Effector CD4-positive, alpha-beta T cell (primary cell): Measurements from ENCODE around the gene TM7SF2.

Experiments
- DNase-seq: peaks from one replicate; pipeline ENCODE4 v3.0.0-alpha.2; 2020

TM7SF2 gene

DNA sequence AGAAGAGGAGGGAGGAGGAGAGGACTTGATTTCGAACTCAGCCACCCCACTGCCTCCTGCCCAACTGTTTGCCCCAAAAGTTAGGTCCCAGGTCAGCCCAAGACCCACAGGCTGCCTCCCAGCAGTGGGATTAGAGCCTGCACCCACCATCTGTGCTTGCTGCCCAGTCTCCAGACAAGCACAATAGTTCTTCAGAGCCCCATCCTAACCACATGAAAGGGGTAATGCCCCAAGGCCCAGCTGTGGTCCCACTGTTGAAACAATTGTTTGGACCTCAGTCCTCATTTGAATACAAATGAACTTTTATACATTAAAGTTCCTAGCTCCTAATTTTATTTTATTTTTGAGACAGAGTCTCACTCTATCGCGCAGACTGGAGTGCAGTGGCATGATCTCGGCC lies 21.0 kb upstream of the TM7SF2 start:
- DNase-seq: no peak

DNA sequence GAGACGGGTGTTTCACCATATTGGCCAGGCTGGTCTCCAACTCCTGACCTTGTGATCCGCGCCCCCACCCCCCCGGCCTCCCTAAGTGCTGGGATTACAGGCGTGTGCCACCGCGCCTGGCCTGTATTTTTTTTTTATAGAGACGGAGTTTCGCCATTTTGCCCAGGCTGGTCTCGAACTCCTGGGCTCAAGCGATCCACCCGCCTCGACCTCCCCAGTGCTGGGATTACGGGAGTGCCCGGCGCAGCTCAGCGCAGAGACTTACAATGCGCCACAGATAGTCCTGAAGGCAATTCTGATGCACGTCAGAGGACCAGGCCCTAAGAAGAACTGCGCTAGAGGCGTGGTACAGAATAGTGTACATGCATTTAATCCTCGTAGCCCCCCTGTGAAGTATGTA lies 16.2 kb upstream of the TM7SF2 start:
- DNase-seq: no peak

DNA sequence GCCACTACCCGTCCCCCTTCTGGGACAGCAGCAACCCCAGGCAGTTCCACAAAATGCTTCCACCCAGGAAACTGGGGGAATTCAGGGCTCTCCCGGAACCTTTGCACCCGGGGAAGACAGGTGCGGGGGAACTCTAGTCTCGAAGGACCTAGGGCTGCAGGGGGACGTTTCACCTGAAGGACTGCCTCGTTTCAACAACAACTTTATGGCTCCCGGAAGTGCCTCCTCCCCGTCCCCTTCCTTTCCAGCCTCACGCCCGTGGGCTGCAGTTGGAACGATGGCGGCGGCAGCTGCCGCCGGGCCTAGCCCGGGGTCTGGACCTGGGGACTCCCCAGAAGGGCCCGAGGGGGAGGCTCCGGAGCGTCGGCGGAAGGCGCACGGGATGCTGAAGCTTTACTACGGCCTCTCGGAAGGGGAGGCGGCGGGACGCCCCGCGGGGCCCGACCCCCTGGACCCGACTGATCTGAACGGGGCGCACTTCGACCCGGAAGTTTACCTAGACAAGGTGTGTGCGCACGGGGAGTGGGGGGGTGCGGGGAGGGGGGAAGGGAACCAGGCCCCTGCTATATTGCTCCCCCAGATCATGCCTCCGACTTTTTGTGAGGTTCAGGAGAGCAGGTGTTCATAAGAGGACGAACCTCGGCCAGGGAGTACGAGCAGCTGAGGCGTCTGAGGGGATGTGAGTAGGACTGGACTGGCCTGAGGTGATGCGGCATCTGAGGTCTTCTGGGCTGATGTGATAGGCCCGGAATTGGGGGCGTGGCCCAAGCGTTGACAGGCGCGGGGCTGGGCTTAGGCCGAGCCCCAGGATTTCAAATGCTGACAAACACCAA lies 15.5 kb upstream of the TM7SF2 start, which contains the start of gene VPS51:
VPS51 (plus strand) TSS at position 241 of the 833 bp plus-strand sequence; CDS start at position 278, 37 bp downstream.
- peak; percentile 80 for DNase-seq

DNA sequence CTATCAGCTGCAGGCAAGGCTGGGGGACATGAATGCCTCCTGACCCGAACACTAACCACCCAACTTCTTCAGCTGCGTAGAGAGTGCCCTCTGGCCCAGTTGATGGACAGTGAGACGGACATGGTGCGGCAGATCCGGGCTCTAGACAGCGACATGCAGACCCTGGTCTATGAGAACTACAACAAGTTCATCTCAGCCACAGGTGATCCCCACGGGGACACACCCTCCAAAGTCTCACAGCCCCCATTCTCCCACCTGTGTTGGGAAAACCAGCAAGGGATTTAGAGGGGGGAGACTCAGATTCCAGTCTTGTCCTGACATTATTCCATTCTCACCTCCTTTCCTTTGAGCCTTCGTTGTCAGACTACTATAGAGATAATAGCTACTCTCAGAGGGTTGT lies 14.7 kb upstream of the TM7SF2 start:
- DNase-seq: no peak

DNA sequence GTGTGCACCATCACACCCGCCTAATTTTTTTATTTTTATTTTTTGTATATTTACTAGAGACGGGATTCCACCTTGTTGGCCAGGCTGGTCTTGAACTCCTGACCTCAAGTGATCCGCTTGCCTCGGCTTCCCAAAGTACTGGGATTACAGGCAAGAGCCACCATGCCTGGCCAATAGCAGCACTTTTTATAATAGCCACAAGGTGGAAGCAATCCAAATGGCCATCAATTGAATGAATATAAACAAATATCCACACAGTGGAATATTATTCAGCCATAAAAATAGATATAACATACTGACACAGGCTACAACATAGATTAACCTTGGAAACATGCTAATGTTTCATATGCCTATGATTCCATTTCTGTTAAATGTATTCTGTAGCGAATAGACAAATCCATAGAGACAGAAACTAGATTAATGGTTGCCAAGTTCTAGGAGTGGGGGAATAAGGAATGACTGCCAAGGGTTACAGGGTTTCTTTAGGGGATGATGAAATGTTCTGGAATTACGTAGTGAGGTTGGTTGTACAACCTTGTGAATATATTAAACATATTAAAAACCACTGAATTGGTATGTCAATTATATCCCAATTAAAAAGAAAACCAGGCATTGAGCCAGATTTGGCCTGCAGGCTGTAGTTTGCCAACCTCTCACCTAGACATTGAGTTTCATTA lies 10.9 kb upstream of the TM7SF2 start:
- no peak for DNase-seq

DNA sequence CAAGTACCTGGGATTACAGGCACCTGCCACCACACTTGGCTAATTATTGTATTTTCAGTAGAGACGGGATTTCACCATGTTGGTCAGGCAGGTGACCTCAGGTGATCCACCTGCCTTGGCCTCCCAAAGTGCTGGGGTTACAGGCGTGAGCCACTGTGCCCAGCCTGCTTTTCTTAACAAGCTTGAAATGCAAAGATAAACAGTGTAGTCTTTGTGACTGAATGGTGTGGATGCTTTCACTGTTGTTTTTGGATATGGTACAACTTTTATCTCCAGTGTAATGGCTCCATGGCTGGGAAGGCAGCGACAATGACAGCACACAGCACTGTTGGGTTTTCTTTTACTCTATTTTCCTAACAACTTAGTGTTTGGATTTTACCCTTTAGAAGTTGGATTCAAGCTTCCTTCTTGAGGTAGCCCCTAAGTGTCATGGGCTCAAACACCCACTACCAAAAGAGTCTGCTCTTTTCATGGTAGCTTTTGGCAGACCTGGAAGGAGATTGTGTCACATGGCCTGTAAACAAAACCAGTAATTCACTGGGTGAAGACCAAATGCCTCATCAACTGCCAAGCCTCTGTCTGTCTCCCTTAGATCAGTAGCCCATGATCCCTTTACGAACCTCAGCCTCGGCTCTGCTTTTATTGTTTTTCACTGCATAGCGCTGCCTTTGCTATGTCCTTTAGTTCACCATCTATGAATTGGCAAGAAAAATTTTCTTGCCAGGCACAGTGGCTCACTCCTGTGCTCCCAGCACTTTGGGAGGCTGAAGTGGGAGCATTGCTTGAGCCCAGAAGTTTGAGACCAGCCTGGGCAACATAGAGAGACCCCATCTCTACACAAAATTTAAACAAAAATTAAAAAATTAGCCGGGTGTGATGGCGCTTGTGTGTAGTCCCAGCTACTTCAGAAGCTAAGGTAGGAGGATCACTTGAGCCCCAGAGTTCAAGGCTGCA lies 9.3 kb upstream of the TM7SF2 start:
- no peak for DNase-seq

DNA sequence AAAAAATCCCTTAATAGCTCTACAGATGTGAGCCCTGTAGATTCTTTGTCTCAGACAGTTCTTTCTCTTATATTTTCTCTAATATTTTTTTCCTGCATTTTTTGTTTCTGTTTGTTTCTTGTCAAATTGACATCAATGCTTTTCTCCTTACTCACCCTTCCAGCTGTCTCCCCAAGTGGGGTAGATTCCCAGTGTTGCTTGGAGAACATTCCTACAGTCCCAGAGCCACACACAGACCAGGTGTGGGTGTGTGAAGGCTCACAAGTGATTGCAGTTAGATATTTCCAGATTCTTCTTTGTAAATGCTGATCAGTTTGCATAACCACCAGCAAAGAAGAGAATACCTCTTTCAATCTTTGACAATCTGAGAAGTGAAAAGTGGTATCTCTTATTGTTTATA lies 8.2 kb upstream of the TM7SF2 start:
- no peak for DNase-seq

DNA sequence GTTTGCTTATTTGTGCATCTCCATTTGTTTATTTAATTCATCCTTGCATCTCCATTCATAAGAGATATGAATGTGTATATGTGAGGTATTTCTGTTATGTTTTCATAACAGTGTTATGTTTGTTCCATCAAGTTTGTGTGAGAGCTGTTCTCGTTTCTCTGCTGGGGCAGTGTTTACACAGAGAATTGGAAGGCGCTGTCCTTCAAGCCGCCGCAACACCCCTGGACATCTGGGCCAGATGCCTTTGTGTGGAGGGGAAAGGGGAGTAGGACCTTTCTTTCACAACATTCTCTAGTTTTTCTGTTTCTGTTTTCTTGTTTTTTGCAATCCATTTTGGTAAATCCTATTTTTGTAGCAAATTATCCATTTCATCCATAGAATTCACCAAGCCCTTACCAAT lies 7.0 kb upstream of the TM7SF2 start:
- no peak for DNase-seq

DNA sequence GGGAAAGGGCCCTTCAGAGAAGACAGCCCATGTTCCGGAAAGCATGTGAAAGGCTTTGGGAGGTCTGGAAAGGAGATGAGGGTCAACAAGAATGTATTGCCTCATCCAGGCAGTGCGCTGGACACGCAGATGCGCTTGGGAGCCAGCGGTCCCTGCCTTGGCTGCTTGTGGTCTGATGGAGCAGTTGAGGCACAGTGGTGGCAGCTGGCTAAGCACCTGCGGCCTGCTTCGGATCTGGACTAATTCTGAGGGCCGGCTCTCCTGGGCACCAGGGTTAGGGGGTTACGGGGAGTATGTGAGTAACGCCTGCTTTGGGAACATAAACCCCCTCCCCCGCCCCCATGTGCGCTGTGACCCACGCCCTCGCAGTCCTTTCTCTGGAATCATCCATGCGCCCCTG lies 4.6 kb upstream of the TM7SF2 start:
- no peak for DNase-seq

DNA sequence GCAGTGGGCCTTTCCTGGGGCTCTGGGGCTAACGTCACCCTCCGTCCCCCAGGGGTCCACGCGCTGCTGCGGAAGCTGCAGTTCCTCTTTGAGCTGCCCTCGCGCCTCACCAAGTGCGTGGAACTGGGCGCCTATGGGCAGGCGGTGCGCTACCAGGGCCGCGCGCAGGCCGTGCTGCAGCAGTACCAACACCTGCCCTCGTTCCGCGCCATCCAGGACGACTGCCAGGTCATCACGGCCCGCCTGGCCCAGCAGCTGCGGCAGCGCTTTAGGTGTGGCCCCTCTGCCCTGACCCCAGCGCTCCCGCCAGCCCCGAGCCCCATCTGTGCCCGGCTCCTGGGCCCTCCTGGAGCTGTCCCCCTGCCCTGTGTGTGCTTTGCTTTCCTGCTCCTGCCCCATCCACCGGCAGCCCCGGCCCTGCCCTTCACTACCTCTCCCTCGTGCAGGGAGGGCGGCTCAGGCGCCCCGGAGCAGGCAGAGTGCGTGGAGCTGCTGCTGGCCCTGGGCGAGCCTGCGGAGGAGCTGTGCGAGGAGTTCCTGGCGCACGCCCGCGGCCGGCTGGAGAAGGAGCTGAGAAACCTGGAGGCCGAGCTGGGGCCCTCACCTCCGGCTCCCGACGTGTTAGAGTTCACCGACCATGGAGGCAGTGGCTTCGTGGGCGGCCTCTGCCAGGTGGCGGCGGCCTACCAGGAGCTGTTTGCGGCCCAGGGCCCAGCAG lies 3.8 kb upstream of the TM7SF2 start:
- DNase-seq: no peak

DNA sequence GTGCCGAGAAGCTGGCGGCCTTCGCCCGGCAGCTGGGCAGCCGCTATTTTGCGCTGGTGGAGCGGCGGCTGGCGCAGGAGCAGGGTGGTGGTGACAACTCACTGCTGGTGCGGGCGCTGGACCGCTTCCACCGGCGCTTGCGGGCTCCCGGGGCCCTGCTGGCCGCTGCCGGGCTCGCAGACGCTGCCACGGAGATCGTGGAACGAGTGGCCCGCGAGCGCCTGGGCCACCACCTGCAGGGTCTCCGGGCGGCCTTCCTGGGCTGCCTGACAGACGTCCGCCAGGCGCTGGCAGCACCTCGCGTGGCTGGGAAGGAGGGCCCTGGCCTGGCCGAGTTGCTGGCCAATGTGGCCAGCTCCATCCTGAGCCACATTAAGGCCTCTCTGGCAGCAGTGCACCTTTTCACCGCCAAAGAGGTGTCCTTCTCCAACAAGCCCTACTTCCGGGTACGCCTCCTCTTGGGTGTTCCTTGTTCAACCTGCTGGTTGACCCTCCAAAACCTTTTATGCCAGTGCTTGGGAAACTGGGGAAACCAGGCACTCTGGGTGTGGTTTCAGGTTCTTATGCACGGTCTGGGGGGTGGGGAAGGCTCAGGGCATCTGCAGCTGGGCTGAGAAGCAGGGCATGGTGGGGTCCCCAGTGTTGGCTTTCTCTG lies 3.1 kb upstream of the TM7SF2 start:
- no peak for DNase-seq

DNA sequence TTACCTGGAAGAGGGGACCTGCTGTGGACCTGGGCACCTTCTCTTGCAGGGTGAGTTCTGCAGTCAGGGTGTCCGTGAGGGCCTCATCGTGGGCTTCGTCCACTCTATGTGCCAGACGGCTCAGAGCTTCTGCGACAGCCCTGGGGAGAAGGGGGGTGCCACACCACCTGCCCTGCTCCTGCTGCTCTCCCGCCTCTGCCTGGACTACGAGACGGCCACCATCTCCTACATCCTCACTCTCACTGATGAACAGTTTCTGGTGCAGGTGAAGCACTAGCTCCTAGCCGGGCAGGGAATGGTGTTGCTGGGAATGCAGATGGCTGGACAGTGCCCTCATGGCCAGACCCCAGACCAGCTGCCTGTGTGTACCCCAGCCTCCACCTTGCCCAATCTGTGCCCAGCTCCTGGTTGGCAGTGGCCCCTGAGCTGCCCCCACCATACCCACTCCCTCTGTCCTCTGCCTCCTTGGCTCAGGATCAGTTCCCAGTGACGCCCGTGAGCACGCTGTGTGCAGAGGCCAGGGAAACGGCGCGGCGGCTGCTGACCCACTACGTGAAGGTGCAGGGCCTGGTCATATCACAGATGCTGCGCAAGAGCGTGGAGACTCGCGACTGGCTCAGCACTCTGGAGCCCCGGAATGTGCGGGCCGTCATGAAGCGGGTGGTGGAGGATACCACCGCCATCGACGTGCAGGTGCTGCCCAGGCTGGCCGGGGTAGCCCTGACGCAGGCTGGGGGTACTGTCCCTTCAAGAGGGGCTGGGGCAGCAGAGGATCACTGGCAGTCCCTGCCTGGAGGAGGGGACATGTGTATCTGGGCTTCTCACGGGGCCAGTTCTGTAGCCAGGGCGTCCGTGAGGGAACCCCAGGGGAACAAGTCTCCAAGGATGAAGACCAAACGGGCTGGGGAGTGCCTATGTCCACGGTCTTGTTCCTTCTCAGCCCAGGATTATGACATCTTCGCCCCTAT lies 2.2 kb upstream of the TM7SF2 start:
- DNase-seq: no peak

DNA sequence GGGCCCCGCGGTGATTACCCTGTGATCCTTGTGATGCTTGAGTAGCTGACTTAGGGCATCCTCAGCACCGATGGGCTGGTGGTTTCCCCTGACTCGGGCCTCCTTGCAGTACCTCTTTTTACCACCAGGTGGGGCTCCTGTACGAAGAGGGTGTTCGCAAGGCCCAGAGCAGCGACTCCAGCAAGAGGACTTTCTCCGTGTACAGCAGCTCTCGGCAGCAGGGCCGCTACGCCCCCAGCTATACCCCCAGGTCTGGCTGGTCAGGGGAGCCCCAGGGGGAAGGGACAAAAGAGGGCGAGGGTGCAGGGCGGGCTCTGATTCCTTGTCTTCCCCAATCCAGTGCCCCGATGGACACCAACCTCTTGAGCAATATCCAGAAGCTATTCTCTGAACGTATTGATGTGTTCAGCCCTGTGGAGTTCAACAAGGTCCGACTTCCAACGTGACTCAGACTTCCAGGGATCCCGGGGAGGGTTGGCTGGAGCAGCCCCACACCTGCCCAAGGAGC lies 1.3 kb upstream of the TM7SF2 start:
- DNase-seq: peak; percentile 94

DNA sequence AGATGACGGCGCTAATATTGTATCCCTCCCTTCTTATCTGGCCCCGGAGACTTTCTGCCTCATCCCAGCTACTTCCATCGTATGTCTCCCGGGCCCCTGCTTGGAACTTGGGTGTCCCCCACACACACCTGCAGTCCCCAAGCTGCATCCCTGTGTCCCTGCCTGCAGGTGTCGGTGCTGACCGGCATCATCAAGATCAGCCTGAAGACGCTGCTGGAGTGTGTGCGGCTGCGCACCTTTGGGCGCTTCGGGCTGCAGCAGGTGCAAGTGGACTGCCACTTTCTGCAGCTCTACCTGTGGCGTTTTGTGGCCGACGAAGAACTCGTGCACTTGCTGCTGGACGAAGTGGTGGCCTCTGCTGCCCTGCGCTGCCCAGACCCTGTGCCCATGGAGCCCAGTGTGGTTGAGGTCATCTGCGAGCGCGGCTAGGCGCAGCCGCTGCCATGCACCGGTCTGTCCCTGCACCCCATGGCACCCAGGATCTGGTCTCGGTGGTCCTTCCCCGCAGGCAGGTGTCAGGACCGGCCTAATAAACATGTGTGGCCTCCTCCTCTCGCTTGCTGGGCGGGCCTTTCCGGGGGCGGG lies 421 bp upstream of the TM7SF2 start:
- DNase-seq: no peak

DNA sequence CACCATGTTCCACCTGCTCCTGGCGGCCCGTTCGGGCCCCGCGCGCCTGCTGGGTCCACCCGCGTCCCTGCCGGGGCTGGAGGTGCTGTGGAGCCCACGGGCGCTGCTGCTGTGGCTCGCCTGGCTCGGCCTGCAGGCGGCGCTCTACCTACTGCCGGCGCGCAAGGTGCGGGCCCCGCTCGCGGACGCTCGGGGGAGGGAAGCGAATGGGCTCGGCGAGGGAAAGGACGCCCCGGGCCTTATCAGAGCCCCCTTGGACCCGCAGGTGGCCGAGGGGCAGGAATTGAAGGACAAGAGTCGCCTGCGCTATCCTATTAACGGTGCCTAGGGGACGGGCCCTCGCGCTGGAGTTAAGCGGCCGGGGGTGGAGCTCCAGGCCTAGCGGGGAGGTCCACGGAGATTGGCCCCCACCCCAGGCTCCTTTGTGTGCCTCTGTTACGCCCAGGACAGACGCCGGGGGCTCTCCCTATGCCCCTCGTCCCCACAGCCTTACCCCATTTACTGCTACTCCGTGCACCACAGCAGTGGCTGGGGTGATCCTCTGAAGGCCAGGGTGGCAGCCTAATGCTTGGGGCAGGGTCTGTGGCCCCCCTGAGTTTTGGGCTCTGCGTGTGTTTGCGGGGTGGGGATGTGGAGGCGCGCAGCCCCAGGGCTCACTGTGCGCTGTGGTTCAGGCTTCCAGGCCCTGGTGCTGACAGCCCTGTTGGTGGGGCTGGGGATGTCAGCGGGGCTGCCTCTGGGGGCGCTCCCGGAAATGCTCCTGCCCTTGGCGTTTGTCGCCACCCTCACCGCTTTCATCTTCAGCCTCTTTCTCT lies 1.1 kb downstream of the TM7SF2 start:
- peak; percentile 70 for DNase-seq

DNA sequence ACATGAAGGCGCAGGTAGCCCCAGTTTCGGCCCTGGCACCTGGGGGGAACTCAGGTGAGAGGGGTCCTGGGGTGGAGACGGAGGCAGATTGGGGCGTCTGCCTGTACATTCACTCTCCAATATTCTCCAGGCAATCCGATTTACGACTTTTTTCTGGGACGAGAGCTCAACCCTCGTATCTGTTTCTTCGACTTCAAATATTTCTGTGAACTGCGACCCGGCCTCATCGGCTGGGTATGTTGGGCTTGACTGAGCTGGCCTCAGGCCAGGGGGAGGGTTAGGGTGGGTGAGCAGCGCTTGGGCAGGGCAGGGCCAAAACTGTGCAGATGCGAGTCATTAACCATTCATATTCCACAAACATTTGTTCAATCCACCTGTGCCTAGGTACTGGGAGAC lies 1.7 kb downstream of the TM7SF2 start:
- no peak for DNase-seq

DNA sequence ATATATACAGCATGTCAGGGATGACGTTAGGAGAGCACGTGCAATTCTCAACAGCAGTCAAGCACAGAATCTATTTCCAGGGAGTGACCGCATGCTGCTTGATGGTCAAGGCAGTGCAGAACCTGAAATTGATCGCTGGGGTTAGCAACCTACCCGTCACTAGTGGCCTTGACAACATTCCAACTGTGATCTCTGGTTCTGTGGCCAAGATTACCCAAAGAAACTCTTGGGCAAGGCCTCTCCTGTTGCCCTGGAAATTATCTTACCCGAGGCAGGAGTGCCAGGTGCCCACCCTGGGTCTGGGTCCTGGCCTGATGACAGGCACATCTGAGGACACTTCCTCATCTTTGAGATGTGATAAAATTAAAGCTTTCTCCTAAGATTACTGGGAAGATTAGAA lies 2.2 kb downstream of the TM7SF2 start:
- DNase-seq: no peak

DNA sequence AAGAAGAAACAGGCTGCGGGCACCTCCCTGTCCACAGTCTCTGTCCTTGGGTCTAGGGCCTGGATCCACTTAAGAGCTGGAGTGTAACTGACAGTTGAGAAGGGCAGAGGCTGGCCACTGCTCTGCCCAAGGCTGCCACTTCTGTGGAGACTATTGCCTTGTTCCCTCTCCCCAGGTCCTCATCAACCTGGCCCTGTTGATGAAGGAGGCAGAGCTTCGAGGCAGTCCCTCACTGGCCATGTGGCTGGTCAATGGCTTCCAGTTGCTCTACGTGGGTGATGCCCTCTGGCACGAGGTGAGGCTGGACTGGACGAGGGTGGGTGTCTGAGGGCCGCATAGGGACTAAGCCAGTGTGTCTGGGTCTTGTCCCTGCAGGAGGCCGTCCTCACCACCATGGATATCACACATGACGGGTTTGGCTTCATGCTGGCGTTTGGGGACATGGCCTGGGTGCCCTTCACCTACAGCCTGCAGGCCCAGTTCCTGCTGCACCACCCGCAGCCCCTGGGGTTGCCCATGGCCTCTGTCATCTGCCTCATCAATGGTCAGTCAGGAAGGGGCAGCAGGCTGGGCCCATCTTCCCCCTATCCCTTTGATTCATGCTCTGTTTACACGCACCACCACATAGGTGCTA lies 3.0 kb downstream of the TM7SF2 start:
- no peak for DNase-seq
